Measurements from ENCODE around the gene ARTN.

The ARTN gene

GRCh38 chr1:43970911-43971310 lies 37.3 kb downstream of the ARTN start:
- DNase-seq (ENCODE audit: low spot score): no peak

- DNase-seq (ENCODE audit: low spot score): no peak
Measured at GRCh38 chr1:43971336-43971980, 37.9 kb downstream of the ARTN start.

DNA sequence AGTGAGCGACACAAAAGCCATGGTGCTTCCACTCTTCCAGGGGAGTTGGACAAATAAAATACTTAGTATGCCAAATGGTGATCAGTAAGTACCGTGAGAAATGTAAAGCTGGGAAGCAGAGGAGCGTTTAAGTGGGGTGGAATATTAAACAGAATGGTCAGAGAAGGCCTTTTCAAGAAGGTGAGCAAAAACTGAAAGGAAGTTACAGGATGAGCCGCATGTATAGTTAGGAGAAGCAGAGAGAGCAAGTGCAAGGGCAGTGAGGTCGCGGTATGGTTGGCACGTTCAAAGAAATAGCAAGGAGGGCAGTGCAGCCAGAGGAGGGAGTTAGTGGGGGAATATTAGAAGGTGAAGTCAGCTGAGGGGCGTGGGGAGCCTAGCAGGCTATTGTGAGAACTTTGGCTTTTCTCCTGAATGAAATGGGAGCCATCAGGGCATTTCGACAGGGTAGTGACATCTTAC lies 40.4 kb downstream of the ARTN start:
- DNase-seq (ENCODE audit: low spot score): no peak

DNA sequence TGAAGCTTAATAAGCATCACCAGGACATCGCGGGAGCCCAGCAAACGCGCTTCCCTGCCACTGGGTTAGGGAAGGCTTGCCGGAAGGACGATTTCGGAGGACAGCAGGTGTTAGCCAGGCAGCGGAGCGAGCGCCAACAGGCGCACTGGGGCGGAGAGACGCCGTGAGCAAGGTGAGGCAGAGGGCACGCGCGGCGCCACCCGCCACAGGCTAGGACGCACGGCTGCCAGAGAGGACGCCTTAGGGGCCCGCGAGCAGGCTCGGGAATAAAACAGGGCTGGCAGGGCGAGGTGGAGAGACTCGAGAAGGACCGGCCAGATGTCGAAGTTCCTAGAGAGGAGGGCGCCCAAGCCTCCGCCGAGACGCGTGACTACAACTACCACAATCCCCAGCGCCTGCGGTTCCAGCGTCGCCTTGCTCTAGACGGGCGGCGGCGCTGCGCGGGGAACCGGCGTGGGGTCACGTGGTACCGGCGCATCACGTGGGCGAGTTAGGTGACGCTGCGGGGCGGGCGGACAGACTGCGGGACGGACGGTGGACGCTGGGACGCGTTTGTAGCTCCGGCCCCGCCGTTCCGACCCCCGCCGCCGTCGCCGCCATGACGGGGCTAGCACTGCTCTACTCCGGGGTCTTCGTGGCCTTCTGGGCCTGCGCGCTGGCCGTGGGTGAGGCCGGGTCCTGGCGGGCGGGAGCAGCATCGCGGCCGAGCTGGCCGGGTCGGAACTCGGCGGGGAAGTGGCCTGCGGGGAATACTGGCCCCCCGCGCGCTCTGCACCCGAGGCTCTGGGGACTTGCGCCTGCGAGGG lies 41.0 kb downstream of the ARTN start, which contains the start of gene ATP6V0B:
Gene ATP6V0B, plus strand, starts transcription at position 518 of the 806 bp plus-strand sequence. Its CDS starts 81 bp downstream, at position 599.
- DNase-seq (ENCODE audit: low spot score): peak; percentile 97

GRCh38 chr1:43975249-43975961 lies 41.8 kb downstream of the ARTN start:
- peak; percentile 38 for DNase-seq (ENCODE audit: low spot score)

DNA sequence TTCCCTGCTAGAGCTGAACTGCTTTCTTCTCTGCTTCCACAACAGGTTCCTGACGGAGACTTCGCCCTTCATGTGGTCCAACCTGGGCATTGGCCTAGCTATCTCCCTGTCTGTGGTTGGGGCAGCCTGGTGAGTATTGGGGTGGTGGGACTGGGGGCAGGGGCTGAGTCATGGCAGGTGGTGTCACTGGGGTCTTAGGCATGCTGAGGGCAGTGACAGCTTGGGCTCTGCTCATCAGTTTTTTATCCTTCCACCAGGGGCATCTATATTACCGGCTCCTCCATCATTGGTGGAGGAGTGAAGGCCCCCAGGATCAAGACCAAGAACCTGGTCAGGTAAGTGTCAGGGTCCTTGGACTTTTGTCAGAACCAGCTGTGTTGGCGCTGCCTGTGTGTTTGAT lies 42.4 kb downstream of the ARTN start:
- DNase-seq (ENCODE audit: low spot score): no peak

DNA sequence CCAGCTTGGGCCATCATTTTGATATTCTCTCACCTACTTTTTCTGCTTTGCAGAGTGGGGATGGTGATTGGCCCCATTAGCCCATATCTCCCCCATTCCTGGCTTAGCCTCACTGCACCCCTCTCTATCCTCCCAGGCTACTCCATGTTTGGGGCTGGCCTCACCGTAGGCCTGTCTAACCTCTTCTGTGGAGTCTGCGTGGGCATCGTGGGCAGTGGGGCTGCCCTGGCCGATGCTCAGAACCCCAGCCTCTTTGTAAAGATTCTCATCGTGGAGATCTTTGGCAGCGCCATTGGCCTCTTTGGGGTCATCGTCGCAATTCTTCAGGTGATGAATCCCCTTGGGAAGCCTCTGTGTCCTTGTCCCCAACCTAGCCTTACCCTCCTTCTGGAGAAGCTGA lies 43.3 kb downstream of the ARTN start:
- DNase-seq (ENCODE audit: low spot score): no peak

- DNase-seq (ENCODE audit: low spot score): no peak
Measured at GRCh38 chr1:43977376-43978263, 44.0 kb downstream of the ARTN start.

DNA sequence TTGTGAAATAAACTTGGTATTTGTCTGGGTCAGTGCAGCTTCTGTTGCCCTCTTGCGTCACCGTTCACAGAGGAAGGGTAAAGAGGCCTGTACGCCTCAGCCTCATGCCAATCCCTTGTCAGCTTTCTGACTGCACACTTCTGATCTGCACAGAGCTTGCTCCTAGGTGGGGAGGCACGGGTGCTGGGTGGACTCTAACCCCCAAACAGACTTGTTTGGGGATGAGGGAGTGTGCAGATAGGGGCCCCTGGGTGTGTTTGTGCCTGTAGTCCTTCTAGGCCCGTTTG lies 44.6 kb downstream of the ARTN start:
- no peak for DNase-seq (ENCODE audit: low spot score)

DNA sequence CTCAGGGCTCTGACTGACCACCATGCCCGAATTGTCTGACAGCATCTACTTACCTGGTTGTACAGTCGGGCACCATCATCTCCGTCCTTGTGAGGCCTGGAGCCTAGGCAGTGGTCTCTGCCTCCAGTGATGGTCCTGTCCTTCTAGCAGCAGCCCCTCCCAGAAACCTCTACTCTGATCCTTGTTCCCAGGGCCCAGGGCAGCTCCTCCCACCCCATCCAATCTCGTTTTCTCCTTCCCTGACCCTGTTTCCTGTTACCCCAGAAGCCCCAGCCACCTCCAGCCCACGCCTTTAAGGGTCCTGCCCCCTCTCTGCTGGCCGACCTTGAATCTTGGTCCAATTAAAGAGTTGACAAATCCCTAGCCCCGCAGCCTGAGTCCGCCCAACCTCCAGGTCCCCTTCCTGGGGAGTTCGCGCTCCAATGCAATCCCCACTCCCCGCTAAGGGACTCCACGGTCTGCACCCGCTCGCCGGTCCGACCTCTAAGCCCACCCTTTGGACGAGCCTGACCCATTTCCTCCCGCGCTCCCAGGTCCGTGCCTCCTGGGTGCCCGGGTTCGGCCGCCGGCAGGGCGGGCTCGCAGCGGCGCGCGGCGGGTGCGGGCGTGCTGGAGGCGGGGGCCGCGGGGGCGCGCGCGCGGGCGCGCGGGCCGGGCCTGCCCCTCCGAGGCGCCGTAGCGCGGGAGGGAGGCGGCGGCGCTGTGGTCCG lies 45.1 kb downstream of the ARTN start, which contains the start of gene B4GALT2:
Gene B4GALT2, plus strand, starts transcription at position 660 of the 710 bp plus-strand sequence. CDS start 1,951 bp downstream, outside the sequence.
- peak; percentile 76 for DNase-seq (ENCODE audit: low spot score)

DNA sequence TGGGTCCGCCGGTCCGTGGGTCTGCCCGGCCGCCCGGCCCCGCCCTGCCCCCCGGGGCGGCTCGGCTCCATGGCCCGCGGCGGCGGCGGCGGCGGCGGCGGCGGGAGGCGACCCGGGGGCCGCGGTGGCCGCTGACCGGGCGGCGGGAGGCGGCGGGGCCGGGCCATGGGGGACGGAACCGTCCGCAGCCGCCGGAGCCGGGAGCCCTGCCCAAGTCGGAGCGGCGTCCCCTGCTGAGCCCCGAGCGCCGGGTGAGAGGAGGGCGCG lies 45.6 kb downstream of the ARTN start:
- no peak for DNase-seq (ENCODE audit: low spot score)

GRCh38 chr1:43979528-43980254 lies 46.1 kb downstream of the ARTN start:
- peak; percentile 57 for DNase-seq (ENCODE audit: low spot score)

DNA sequence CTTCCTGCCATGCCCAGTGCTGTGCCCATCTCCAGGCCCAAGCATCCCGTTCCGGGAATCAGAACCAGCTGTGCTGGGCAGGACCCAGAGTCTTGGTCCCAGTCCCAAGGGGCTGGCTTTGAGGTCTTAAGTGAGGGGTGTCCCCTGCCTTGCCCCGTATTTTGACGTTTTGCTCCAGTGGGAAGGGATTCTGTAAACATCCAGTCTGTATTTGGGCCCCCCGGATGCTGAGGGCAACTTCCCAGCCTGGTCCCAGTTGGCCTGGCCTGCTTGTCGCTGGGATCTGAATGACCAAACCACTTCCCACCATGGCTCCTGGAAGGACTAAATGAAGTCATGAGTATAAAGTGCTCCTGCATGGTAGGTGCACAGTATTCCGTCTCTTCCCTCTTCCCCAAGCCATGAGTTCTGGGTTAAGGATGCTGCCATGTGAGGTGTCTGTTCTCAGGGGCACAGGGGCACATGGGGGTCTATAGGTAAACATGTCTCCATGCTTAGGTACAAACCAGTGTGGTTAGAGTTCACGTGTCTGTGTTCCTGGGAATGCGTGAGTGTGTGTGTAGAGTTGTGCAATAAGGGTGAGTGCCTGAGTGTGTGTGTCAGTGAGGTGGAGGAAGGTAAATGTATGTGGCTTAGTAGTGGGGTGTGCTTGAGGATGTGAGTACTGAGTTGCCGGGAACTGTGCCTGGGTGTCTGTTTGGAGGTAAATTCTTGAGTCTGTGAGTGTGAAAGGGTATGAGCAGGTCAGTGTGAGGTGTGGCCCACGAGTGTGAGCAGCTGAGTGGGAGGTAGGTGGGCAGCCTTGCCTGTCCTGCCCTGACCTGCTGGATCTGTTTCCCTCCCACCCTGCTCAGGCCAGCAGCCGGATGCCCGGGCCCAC lies 46.9 kb downstream of the ARTN start:
- DNase-seq (ENCODE audit: low spot score): peak; percentile 15

- DNase-seq (ENCODE audit: low spot score): no peak
Measured at GRCh38 chr1:43981135-43981491, 47.5 kb downstream of the ARTN start.

DNA sequence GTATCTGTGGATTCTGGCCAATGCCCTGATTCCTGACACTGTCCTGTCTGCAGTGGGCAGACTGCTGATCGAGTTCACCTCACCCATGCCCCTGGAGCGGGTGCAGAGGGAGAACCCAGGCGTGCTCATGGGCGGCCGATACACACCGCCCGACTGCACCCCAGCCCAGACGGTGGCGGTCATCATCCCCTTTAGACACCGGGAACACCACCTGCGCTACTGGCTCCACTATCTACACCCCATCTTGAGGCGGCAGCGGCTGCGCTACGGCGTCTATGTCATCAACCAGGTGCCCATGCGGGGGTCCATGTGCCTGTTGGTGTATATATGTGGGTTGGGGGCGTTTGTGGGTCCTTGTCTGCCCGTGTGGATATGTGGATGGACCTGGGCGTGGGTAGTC lies 48.0 kb downstream of the ARTN start:
- DNase-seq (ENCODE audit: low spot score): no peak

DNA sequence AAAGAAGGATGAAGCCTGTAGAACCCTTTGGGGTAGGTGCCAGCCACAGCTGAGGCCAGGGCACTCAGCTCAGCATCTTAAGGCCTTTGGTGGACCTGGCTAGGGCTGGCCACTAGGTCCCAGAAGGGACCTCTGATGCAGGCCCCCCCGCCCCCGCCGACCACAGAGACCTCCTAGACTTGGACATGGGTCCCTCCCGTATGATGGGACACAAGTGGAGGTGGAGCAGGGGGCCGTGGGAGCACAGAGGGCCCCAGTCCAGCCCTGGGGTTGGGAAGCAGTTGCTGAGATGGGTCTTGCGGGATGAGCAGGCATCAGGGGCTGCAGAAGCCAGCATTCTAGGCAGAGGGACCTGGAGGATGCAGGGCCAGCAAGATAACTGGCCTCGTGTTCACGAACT lies 48.6 kb downstream of the ARTN start:
- DNase-seq (ENCODE audit: low spot score): no peak

- no peak for DNase-seq (ENCODE audit: low spot score)
Measured at GRCh38 chr1:43982808-43983207, 49.2 kb downstream of the ARTN start.

DNA sequence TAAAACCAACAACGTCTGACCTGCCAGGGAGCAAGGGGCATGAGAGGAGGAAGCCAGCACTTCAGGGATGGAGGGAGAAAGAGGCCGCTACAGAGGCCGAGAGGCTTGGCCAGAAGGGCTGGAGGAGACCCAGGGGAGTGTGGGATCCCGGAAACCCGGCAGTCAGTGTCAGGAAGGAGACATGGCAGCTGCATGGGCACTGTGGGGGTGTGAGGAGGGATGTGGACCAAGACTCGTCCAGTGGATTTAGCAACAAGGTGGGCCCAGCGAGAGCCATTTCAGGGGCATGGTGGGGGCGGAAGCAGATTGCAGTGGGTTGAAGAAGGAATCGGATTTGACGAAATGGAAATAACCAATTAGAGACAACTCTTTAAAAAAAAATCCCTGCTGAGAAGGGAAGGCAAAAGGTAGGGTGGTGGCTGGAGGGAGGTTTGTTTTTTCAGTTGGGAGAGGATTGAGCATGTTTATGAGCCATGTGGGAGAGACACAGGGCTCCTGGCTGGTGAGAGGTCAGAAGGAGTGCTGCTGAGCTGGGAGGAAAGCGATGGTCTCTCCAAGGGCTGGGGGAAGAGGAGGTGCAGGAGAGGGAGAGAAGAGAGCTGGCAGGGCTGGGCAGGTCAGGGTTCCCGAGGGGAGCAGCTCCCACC lies 49.8 kb downstream of the ARTN start:
- DNase-seq (ENCODE audit: low spot score): no peak

GRCh38 chr1:43984855-43985254 lies 51.3 kb downstream of the ARTN start:
- DNase-seq (ENCODE audit: low spot score): no peak
